ENCODE results near the gene RNF20. TPM values are rescaled to one million over a fixed set of nuclear protein-coding genes. Genes with fewer than 3 reads are reported as not detected.

RNF20 gene
- total RNA-seq (2021): 58.4 TPM in 2 replicates
- Bru-seq, nascent RNA: percentile 83 among the genes with signal in this experiment
- percentile 79 among the genes with signal in this experiment for BruChase-seq, experiment 1, labeled RNA remaining after a 2-hour chase
- percentile 90 among the genes with signal in this experiment for BruChase-seq, experiment 2, labeled RNA remaining after a 6-hour chase
- long read RNA-seq, transcript RNF20-202 (20 exons, 3,940 nt): major isoform, 38 of 73 reads
- long read RNA-seq, partial matches to known transcripts: 20 of 73 reads
- long read RNA-seq, other reads (novel, unspliced or antisense): 15 of 73 reads

DNA sequence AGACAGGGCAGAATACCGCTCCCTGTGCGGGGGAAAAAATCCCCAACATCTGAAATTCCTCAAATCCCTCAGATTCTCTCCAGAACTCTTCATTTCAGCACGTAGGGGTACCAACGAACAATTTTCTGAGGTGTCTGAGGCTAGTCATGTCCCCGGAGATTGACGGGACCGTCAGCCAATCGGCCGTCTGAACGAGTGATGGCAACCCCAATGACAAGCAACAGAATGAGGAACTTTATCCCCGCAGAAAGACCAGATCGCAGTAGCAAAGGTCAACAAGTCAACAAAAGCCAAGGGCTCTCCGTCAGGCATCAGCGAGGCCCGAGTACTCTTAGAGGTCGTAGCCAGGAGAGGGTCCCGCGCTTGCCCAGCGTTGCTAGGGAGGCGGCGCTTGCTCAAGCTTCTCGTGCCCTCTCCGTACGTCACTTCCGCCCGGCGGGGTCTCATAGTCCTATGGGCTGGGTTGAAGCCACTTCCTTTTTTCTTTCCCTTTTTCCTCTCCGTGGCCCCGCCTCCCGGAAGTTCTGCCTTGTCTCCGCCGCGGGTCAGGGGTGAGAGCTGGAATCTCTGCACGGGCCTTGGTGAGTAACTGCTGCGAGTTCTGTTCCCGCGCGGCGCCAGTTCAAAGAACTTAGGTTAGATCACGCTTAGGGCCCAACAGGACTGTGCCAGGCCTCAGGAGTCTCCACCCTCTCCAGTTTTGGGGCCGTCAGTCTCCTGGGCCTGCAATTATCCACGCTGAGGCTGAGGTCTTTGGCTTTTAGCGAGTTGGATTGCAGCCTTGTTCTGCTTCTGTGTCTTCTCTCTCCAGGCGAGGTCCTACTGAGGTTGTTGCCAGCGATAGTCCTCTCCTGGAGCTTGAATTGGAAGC is at the start of gene RNF20:
Gene RNF20 (plus strand): TSS at position 520 of the 871 bp plus-strand sequence. CDS start 1,571 bp downstream, outside the sequence.
- ChIA-PET POLR2A (ENCODE audit: low non-redundant PET) (no interaction called here), CTCF (interaction anchor here (0.6 kb wide), 1 partner anchor 75 kb away, joined by 3 read pairs; no protein-coding TSS in a partner anchor)
- peak within 1 kb of the TSS; percentile 63 for H3K4me3 ChIP-seq (ENCODE audit: low read depth, low read length, poor library complexity, severe bottlenecking)
- no peaks in the 10 kb centered on the region for H3K27me3 ChIP-seq (replicated peaks; ENCODE audit: insufficient read depth, low read depth, low read length, poor library complexity)
- no peaks in the 10 kb centered on the region for H3K9me3 ChIP-seq (ENCODE audit: low read depth, low read length, poor library complexity, severe bottlenecking)
- TF ChIP-seq EZH2 (IDR thresholded peaks at IDR 0.05; ENCODE audit: borderline replicate concordance, low read depth, low read length, poor library complexity, severe bottlenecking): no peak
- TF ChIP-seq CTCF (conservative IDR thresholded peaks at IDR 0.05; ENCODE audit: low read depth, low read length): no peak
- H3K27ac ChIP-seq (ENCODE audit: low read depth, low read length, poor library complexity, severe bottlenecking): peak within 1 kb of the TSS; percentile 92
- peak; percentile 100 for DNase-seq (ENCODE audit: low spot score)
- H3K4me1 ChIP-seq (ENCODE audit: insufficient read depth, low read length, poor library complexity, severe bottlenecking): no peaks in the 10 kb centered on the region
- intact Hi-C loops (cut with micrococcal nuclease; ENCODE audit: unreplicated experiment): loop anchor here (10.0 kb wide), 1 partner anchor 819 kb away; no protein-coding TSS in a partner anchor
- BruUV-seq (replicated peaks): no TSS peak
- H3K36me3 ChIP-seq (ENCODE audit: insufficient read depth, low read length, poor library complexity, severe bottlenecking): peaks cover 12% of the 10 kb centered on the region

GRCh38 chr9:101484046-101484445 is 49.6 kb upstream of the RNF20 start:
- H3K27me3 ChIP-seq (replicated peaks; ENCODE audit: insufficient read depth, low read depth, low read length, poor library complexity): peaks cover 75% of the 10 kb centered on the region
- H3K4me3 ChIP-seq (ENCODE audit: low read depth, low read length, poor library complexity, severe bottlenecking): no peak overlapping the region
- no peaks in the 10 kb centered on the region for H3K4me1 ChIP-seq (ENCODE audit: insufficient read depth, low read length, poor library complexity, severe bottlenecking)
- CTCF ChIA-PET: no interaction called here
- POLR2A ChIA-PET (ENCODE audit: low non-redundant PET): no interaction called here
- no TSS peak for BruUV-seq (replicated peaks)
- no peaks in the 10 kb centered on the region for H3K36me3 ChIP-seq (ENCODE audit: insufficient read depth, low read length, poor library complexity, severe bottlenecking)
- H3K27ac ChIP-seq (ENCODE audit: low read depth, low read length, poor library complexity, severe bottlenecking): no peak overlapping the region
- no peak for TF ChIP-seq CTCF (conservative IDR thresholded peaks at IDR 0.05; ENCODE audit: low read depth, low read length)
- no peak for TF ChIP-seq EZH2 (IDR thresholded peaks at IDR 0.05; ENCODE audit: borderline replicate concordance, low read depth, low read length, poor library complexity, severe bottlenecking)
- H3K9me3 ChIP-seq (ENCODE audit: low read depth, low read length, poor library complexity, severe bottlenecking): no peaks in the 10 kb centered on the region
- DNase-seq (ENCODE audit: low spot score): no peak
- intact Hi-C loops (cut with micrococcal nuclease; ENCODE audit: unreplicated experiment): no loop called here

DNA sequence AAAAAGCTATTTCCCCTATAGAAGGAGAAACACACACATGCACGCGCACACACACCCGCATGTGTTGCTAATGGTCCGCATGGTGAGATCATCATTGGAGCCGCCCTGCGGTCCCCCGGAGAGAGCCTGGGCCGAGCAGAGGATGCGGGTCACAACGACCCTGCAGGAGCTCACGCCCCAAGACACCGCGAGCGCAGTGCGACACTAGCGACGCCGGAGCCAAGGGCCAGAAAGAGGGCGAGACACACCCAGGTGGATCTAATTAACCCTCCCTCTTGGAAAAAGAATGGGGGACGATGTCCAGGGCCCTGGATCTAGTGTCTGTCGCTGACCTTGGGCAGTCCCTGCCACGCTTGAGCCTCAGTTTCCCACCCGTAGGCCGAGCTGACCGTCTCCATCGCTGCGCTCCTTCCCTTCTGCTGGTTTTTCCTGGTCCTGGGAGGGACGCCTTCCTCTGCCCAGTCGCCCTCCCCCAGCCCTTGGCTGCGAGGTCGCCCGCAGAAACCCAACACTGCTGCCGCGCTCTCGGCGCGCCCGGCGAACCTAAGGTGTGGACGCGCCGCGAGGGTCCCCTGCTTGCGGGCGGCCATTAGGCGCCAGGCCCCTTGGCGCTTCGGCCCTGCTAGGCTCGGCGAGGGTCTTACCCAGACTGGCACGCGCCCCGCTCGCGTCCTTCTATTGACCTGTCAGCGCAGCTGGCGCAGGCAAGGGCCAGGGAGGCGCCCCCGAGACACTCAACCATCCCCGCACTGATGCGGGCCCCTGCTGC is 47.5 kb upstream of the RNF20 start:
- POLR2A ChIA-PET (ENCODE audit: low non-redundant PET): no interaction called here
- BruUV-seq (replicated peaks): no TSS peak
- no peak overlapping the region for H3K27ac ChIP-seq (ENCODE audit: low read depth, low read length, poor library complexity, severe bottlenecking)
- no peaks in the 10 kb centered on the region for H3K36me3 ChIP-seq (ENCODE audit: insufficient read depth, low read length, poor library complexity, severe bottlenecking)
- no peaks in the 10 kb centered on the region for H3K9me3 ChIP-seq (ENCODE audit: low read depth, low read length, poor library complexity, severe bottlenecking)
- H3K27me3 ChIP-seq (replicated peaks; ENCODE audit: insufficient read depth, low read depth, low read length, poor library complexity): peaks cover 75% of the 10 kb centered on the region
- intact Hi-C loops (cut with micrococcal nuclease; ENCODE audit: unreplicated experiment): no loop called here
- no peak for DNase-seq (ENCODE audit: low spot score)
- CTCF ChIA-PET: no interaction called here
- peak overlapping the region; percentile 33 for H3K4me3 ChIP-seq (ENCODE audit: low read depth, low read length, poor library complexity, severe bottlenecking)
- no peak for TF ChIP-seq CTCF (conservative IDR thresholded peaks at IDR 0.05; ENCODE audit: low read depth, low read length)
- TF ChIP-seq EZH2 (IDR thresholded peaks at IDR 0.05; ENCODE audit: borderline replicate concordance, low read depth, low read length, poor library complexity, severe bottlenecking): no peak
- no peaks in the 10 kb centered on the region for H3K4me1 ChIP-seq (ENCODE audit: insufficient read depth, low read length, poor library complexity, severe bottlenecking)

All from A673 (cell line).